ENCODE results near the gene NAPA.

Gene NAPA

DNA sequence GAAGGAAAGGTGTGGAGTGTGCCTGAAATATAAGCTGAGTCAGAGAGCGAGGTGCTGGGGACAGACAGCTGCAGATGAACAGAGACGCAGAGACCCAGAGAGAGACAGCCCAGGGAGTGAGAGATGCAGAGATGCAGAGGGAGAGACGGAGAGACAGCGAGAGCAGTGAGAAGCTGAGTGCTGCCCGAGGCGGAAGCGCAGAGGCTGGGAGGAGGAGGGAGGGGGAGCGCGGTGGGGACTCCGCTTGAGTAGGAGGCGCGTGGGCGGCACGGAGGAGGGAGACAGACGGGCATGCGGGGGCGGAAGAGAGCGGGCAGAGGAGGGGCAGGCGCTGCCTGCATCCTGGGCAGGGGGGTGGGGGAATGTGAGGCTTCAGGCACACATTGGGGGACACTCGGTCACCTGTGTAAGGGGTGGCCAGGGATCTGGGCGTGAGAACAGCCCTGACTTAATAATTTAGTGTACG lies 68.9 kb downstream of the NAPA start:
- no peak for FAIRE-seq
- no peak for TF ChIP-seq POLR2A (IDR thresholded peaks at IDR 0.05; ENCODE audit: low read depth, low read length)
- TF ChIP-seq TAF1 (IDR thresholded peaks at IDR 0.05; ENCODE audit: borderline replicate concordance, low read depth, low read length): no peak
- TF ChIP-seq POLR2AphosphoS5 (IDR thresholded peaks at IDR 0.05; ENCODE audit: low read depth, low read length): no peak
- DNase-seq (ENCODE audit: insufficient read length): no peak

DNA sequence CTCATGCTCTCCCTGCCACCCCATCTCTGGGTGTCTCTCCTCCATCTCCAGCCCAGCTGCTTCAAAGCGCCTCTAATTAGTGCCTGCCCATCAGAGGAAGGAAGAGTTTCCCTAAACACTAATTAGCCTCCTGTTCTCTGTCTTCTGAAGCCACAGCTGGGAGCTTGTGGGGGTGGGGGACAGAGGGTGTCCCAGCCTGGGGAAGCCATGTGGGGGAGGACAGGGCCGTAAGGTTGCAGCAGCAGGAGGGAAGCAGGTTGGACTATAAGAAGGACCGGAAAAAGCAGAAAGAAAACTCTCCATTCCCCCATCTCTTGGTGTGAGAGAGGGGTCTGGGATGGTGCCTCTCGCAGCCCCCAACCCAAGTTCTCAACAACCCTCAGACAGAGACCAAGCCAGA lies 69.3 kb downstream of the NAPA start:
- DNase-seq (ENCODE audit: insufficient read length): no peak
- TF ChIP-seq POLR2A (IDR thresholded peaks at IDR 0.05; ENCODE audit: low read depth, low read length) (no peak), POLR2AphosphoS5 (IDR thresholded peaks at IDR 0.05; ENCODE audit: low read depth, low read length) (no peak), TAF1 (IDR thresholded peaks at IDR 0.05; ENCODE audit: borderline replicate concordance, low read depth, low read length) (no peak)
- no peak for FAIRE-seq

DNA sequence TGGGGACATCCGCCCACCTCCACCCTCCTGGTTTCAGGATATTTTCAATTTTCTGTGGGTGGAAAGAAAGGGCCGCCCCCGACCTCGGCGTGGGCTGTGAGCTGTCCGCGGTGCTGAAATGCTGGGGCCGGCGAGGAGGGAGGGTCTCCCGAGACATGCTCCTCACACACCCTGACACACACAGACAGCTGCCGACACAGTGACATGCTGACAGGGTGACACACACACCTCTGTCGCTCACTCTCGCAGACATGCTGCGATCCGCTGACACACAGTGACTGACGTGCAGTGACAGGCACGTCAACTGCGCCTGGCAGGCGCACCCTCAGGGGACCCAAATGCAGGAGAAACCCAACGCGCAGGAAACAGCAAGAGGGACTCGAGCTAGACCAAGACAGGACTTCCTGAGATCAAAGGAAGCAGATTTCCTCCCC lies 70.5 kb downstream of the NAPA start:
- FAIRE-seq (no peak), DNase-seq (ENCODE audit: insufficient read length) (no peak)

DNA sequence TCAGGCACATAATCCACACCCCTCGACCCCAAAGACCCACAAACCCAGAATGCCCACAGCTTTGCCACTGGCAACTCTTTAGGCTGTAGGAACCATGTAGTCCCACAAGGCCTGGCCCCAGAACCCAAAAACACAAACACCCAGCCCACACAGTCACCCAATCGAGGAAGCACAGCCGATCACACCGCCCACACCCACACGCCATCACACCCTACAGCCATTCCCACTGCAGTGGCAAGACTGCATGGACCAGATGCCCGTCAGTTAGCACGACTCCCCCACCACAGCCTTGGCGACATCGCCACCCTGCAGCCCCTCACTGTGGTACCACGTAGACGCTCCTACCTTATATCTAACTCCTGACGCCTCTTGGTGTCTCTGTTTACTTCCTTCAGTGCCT lies 71.5 kb downstream of the NAPA start:
- no peak for DNase-seq (ENCODE audit: insufficient read length)
- no peak for TF ChIP-seq POLR2AphosphoS5 (IDR thresholded peaks at IDR 0.05; ENCODE audit: low read depth, low read length)
- no peak for TF ChIP-seq POLR2A (IDR thresholded peaks at IDR 0.05; ENCODE audit: low read depth, low read length)
- TF ChIP-seq TAF1 (IDR thresholded peaks at IDR 0.05; ENCODE audit: borderline replicate concordance, low read depth, low read length): no peak
- FAIRE-seq: no peak

More for the DNA sequence above, 70.5 kb downstream of the NAPA start:
- TF ChIP-seq POLR2AphosphoS5 (IDR thresholded peaks at IDR 0.05; ENCODE audit: low read depth, low read length) (no peak), POLR2A (IDR thresholded peaks at IDR 0.05; ENCODE audit: low read depth, low read length) (no peak), TAF1 (IDR thresholded peaks at IDR 0.05; ENCODE audit: borderline replicate concordance, low read depth, low read length) (no peak)

DNA sequence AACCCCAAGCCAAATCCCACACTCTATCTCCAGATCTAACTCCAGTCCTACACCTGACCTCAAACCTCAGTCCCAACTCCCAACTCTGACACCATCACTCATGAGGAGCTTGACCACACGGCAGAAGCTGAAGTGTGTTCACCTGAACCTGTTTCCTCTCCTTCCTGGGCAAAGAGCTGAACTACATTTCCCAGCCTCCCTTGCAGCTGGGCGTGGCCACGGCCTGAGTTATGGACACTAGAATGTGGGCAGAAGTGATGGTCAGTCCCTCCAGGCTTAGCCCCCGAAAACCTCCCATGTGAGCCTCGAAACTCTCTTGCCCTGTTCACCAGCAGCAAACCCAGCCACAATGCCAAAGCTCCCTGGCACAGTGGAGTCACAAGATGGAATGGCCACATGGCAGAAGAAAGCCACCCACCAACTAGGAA lies 76.1 kb downstream of the NAPA start:
- DNase-seq (ENCODE audit: insufficient read length) (no peak), FAIRE-seq (peak; percentile 50)
- TF ChIP-seq POLR2A (IDR thresholded peaks at IDR 0.05; ENCODE audit: low read depth, low read length) (no peak), POLR2AphosphoS5 (IDR thresholded peaks at IDR 0.05; ENCODE audit: low read depth, low read length) (no peak), TAF1 (IDR thresholded peaks at IDR 0.05; ENCODE audit: borderline replicate concordance, low read depth, low read length) (no peak)
